BE2C (cell line): Measurements from ENCODE around the gene XYLT1.

Experiments used
- DNase-seq: peaks from one replicate; pipeline ENCODE4 v3.0.0-alpha.2; 2020
- H3K27me3 ChIP-seq: fragments of 250-450 bp; sonication (Bioruptor Pico); 2 replicates; pipeline ENCODE4 v1.5.1; 2020; ENCODE audit warnings: mild to moderate bottlenecking
- H3K36me3 ChIP-seq: fragments of 250-450 bp; sonication (Bioruptor Pico); 2 replicates; pipeline ENCODE4 v1.5.1; 2020; ENCODE audit warnings: mild to moderate bottlenecking
- H3K4me1 ChIP-seq: fragments of 250-450 bp; sonication (Bioruptor Pico); 2 replicates; pipeline ENCODE4 v1.5.1; 2020
- H3K4me3 ChIP-seq: 2 replicates; pipeline ENCODE4 v1.5.1; 2011; ENCODE audit warnings: low read depth, low read length
- H3K9me3 ChIP-seq: fragments of 250-450 bp; sonication (Bioruptor Pico); 2 replicates; pipeline ENCODE4 v1.5.1; 2020
- TF ChIP-seq, protein P1 (sequence below): IDR thresholded peaks from 2 replicates; pipeline ENCODE4 v1.5.1; 2012; ENCODE audit warnings: mild to moderate bottlenecking, low read depth, low read length

The XYLT1 gene

DNA sequence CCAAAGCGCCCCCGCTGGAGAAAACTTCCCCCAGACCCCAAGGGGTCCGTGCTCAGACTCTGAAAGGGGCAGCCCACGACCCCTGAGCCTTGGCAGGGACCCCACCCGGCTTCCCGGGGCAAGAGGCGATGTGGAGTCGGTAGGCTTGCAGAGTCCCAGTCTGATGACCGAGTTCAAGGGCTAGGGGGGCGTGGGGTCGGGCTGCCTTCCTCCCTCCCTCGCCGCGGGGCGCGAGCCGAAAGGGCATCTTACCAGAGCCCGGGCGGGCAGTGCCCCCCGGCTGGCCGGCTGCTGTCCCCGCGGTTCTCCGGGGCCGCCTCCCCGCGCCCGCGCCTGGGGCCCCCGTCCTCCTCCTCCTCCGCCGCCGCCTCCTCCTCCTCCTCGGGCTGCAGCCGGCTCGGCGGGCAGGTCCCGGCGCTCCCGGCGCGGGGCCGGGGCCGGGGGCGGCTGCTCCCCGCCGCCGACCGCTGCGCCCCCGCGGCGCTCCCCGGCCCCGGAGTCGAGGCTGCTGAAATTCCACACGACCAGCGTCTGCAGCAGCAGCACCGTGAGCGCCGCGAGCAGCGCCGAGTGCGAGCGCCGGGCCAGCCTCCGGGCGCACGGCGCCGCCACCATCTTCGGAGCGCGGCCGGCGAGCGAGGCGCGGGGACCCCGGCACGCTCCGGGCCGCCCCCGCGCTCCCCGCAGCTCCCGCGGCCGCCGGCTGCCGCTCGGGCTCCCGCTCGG lies 415 bp downstream of the XYLT1 start:
- no peaks in the 10 kb centered on the region for H3K36me3 ChIP-seq
- TF ChIP-seq, protein P1, sequence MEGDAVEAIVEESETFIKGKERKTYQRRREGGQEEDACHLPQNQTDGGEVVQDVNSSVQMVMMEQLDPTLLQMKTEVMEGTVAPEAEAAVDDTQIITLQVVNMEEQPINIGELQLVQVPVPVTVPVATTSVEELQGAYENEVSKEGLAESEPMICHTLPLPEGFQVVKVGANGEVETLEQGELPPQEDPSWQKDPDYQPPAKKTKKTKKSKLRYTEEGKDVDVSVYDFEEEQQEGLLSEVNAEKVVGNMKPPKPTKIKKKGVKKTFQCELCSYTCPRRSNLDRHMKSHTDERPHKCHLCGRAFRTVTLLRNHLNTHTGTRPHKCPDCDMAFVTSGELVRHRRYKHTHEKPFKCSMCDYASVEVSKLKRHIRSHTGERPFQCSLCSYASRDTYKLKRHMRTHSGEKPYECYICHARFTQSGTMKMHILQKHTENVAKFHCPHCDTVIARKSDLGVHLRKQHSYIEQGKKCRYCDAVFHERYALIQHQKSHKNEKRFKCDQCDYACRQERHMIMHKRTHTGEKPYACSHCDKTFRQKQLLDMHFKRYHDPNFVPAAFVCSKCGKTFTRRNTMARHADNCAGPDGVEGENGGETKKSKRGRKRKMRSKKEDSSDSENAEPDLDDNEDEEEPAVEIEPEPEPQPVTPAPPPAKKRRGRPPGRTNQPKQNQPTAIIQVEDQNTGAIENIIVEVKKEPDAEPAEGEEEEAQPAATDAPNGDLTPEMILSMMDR: no peak
- no peaks in the 10 kb centered on the region for H3K9me3 ChIP-seq
- H3K4me1 ChIP-seq: no peaks in the 10 kb centered on the region
- H3K27me3 ChIP-seq: peaks cover 28% of the 10 kb centered on the region
- peak overlapping the region; percentile 60 for H3K4me3 ChIP-seq
- DNase-seq: no peak

DNA sequence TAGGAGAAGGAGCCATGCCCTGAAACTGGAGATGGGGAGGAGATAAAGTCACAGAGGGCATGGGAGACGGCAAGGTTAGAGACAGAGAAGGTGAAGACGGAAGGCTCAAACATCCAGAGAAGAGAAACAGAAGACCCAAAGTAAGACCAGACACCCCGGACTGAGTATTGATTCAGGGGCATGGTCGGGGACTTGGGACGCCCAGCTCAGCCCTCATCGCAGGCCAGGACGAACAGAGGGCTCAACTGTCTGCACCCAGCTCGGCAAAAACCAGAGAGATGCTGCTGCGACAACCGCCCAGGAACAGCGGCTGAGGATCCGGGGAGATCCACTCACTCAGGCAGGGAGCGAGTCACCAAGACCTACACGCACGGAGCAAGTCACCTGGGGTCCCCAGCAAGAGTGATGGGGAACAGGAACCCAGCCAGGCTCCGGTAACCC lies 999 bp downstream of the XYLT1 start:
- Histone ChIP-seq H3K4me1 (no peaks in the 10 kb centered on the region), H3K9me3 (no peaks in the 10 kb centered on the region), H3K4me3 (peak overlapping the region; percentile 60), H3K36me3 (no peaks in the 10 kb centered on the region), H3K27me3 (peaks cover 26% of the 10 kb centered on the region)
- DNase-seq: no peak
- TF ChIP-seq, protein P1: no peak

DNA sequence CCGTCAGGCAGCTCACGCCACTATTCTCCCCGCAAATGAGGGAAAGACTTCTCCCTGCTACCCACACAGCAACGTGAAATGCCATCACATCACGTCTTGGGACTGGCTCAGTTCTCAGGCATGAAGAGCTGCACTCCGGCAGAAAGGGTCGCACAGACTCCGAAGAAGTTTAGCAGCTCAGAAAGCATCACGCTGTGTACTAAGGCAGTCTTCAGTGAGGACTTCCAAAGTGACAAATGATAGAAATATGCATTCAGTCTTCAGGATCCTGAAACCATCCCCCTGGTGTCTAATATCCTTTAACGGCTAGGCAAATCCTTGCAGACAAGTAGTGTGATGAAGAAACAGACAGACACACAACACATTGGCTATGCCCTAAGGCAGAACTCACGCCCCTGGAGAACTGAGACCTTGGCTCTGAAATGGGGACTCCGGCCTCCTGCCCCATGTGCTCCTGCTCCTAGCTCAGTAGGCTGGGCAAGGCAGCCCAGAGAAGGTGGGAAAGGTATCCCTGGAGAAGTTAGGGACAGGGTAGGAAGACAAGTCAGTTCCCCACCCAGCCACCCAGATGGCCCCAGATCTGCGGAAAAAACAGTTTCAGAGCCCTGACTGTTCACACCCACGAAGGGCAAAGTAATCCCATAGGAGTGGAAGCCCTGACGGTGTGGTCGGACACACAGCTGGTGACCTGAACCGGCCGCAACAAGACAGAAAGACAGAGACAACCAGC lies 1.6 kb downstream of the XYLT1 start:
- Histone ChIP-seq H3K9me3 (no peaks in the 10 kb centered on the region), H3K4me3 (peak overlapping the region; percentile 60), H3K36me3 (no peaks in the 10 kb centered on the region), H3K27me3 (peaks cover 24% of the 10 kb centered on the region), H3K4me1 (no peaks in the 10 kb centered on the region)
- TF ChIP-seq, protein P1: no peak
- DNase-seq: no peak

DNA sequence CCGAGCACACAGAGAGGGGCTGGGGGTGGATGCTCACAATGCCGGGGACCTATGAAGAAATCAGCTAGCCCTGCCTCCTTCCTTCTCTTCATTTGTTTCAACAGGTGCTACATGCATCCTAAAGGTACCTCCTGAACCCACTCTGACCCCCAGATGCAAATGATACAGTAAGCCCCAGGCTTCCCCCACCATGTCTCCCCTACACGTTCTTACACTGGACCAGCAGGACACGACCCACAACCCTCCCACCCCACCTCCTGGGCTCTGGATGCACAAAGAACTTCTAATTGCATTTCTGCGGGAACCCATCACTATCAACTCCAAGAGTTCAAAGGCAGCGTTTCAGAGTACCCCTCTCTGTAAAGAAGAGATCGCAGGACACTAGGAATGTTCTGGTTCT lies 2.1 kb downstream of the XYLT1 start:
- no peak for DNase-seq
- Histone ChIP-seq H3K27me3 (peaks cover 24% of the 10 kb centered on the region), H3K36me3 (no peaks in the 10 kb centered on the region), H3K4me1 (no peaks in the 10 kb centered on the region), H3K9me3 (no peaks in the 10 kb centered on the region), H3K4me3 (no peak overlapping the region)
- TF ChIP-seq, protein P1: no peak

DNA sequence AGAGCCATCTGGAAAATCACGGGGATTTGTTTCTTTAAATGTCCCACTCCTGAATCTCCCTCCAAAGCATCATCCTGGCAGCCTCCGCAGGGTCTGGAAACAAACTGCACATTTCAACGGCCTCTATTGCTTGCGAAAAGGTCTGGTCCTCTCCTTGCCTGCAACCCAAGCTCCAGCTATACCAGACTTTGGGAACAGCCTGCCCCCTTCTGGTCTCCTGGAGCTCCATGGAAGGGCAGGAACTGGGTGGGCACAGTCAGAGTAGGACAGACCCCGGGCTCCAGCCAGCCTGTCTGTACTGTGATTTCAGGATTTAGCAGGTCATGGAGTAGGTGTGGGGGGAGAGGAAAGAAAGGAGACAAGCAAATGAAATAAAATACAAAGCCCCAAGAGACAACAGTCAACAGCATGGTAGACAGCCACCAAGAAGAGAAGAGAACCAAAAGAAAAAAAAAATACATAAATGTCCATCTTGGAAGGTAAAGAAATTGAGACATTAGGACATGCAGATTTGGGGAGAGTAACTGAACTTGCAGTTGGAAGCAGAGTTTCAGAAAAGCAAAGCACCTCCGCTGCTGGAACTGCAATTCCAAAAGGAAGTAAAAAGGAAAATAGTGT lies 2.7 kb downstream of the XYLT1 start:
- Histone ChIP-seq H3K4me3 (no peak overlapping the region), H3K9me3 (no peaks in the 10 kb centered on the region), H3K4me1 (no peaks in the 10 kb centered on the region), H3K27me3 (peaks cover 24% of the 10 kb centered on the region), H3K36me3 (no peaks in the 10 kb centered on the region)
- TF ChIP-seq, protein P1: peak; percentile 95
- peak; percentile 83 for DNase-seq
